ENCODE measurements around the gene C22orf31. TPM values are rescaled to one million over a fixed set of nuclear protein-coding genes. Genes with fewer than 3 reads are reported as not detected.
A peak's percentile ranks its signal among the peaks of the same experiment; 100 is the strongest.

The C22orf31 gene
- total RNA-seq, 2 donors from 2014 or later: not detected

- no peak for DNase-seq (ENCODE audit: low spot score)
- Mint-ChIP-seq H3K36me3 (no peaks in the 10 kb centered on the region), H3K9me3 (no peaks in the 10 kb centered on the region), H3K4me1 (ENCODE audit: low read depth in 2 of 2) (peaks cover 1 to 5% of the 10 kb centered on the region in 2 donors), H3K27me3 (peaks cover 24 to 39% of the 10 kb centered on the region in 2 donors), H3K27ac (no peak overlapping the region), H3K4me3 (no peak overlapping the region)
- no peak for ATAC-seq
These were observed 24.2 kb downstream of the C22orf31 start for GRCh38 chr22:29037340-29037932.

- Mint-ChIP-seq H3K27me3 (peaks cover 27 to 68% of the 10 kb centered on the region in 2 donors), H3K36me3 (no peaks in the 10 kb centered on the region), H3K4me3 (no peak overlapping the region), H3K27ac (peak overlapping the region in 1 of 2 donors; percentile 58), H3K9me3 (no peaks in the 10 kb centered on the region), H3K4me1 (ENCODE audit: low read depth in 2 of 2) (peaks cover 15 to 21% of the 10 kb centered on the region in 2 donors)
- DNase-seq (ENCODE audit: low spot score) (no peak), ATAC-seq (no peak)
These were observed 29.0 kb downstream of the C22orf31 start for GRCh38 chr22:29032584-29032983.

DNA sequence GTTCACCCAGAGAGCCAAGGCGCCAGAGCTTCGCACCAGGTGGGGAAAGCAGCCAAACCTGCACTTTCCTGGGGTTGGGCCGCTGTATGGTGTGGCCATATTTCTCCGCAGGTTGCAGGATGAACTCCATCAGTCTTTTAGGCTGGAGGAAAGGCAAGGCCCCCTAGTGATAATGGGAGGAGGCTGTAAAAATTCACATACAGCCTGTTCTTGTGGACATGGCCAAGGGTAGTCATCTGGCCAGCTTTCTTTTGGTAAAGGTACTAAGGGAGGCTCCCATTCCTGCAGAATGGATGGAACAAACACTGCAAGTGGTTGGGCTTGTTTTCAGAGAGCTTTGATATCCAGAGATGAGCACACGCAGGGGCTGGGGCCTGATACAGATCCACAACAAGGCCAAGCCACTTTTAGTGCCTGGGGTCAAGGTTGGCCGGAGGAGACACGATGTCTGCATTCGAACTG, 29.6 kb downstream of the C22orf31 start:
- peaks cover 30 to 68% of the 10 kb centered on the region in 2 donors for H3K27me3 Mint-ChIP-seq
- H3K4me3 Mint-ChIP-seq: peak overlapping the region; percentile 72
- no peaks in the 10 kb centered on the region for H3K36me3 Mint-ChIP-seq
- no peaks in the 10 kb centered on the region for H3K9me3 Mint-ChIP-seq
- peak overlapping the region; percentile 58 to 81 for H3K27ac Mint-ChIP-seq
- DNase-seq (ENCODE audit: low spot score): no peak
- H3K4me1 Mint-ChIP-seq (ENCODE audit: low read depth in 2 of 2): peaks cover 15 to 16% of the 10 kb centered on the region in 2 donors
- ATAC-seq: peak in 1 of 2 donors; percentile 1

DNA sequence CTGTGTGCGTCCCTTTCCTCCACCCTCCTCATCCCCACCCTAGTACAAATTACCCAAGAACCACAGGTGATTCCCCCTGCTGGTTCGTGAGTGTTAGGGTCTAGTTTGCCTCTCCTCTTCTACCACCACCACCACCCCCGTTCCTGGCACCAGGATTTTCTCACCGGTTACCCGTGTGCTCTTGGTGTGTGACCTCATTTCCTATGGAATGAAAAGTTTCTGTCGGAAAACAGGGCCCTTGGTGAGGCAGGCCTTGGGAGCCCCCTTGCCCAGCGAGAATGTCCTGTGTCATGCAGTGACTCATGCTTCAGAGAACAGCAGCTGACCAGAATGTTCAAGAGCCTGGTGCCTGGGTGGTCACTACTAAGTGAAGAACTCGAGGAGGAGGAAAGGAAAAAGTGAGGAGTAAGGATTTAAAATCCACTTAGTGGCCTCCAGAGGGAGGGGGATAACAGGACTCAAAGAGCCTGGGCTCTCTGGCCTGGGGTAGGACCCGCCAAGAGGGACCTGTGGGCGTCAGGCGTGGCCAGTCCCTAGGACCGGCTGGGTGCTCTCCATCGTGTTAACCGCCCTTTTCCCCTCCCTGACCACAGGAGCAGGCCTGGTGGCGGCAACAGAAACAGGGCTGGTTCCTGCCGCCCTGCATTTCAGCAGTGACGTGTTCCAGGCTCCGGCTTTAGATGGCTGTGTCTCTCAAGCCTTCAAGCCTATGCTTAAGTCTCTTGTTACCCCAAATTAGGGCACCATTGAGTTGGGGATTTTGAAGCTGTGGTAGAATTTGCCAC, 30.2 kb downstream of the C22orf31 start:
- H3K36me3 Mint-ChIP-seq: no peaks in the 10 kb centered on the region
- peak overlapping the region; percentile 58 to 81 for H3K27ac Mint-ChIP-seq
- H3K9me3 Mint-ChIP-seq: no peaks in the 10 kb centered on the region
- ATAC-seq (peak; percentile 88 to 94), DNase-seq (ENCODE audit: low spot score) (peak; percentile 90)
- H3K27me3 Mint-ChIP-seq: peaks cover 30 to 68% of the 10 kb centered on the region in 2 donors
- peaks cover 15 to 16% of the 10 kb centered on the region in 2 donors for H3K4me1 Mint-ChIP-seq (ENCODE audit: low read depth in 2 of 2)
- H3K4me3 Mint-ChIP-seq: peak overlapping the region; percentile 72

GRCh38 chr22:29030618-29031226, 30.9 kb downstream of the C22orf31 start:
- H3K27ac Mint-ChIP-seq: peak overlapping the region; percentile 58 to 81
- ATAC-seq: peak in 1 of 2 donors; percentile 1
- H3K9me3 Mint-ChIP-seq: no peaks in the 10 kb centered on the region
- DNase-seq (ENCODE audit: low spot score): no peak
- H3K27me3 Mint-ChIP-seq: peaks cover 30 to 69% of the 10 kb centered on the region in 2 donors
- H3K36me3 Mint-ChIP-seq: no peaks in the 10 kb centered on the region
- peak overlapping the region; percentile 72 for H3K4me3 Mint-ChIP-seq
- H3K4me1 Mint-ChIP-seq (ENCODE audit: low read depth in 2 of 2): peaks cover 15 to 16% of the 10 kb centered on the region in 2 donors

DNA sequence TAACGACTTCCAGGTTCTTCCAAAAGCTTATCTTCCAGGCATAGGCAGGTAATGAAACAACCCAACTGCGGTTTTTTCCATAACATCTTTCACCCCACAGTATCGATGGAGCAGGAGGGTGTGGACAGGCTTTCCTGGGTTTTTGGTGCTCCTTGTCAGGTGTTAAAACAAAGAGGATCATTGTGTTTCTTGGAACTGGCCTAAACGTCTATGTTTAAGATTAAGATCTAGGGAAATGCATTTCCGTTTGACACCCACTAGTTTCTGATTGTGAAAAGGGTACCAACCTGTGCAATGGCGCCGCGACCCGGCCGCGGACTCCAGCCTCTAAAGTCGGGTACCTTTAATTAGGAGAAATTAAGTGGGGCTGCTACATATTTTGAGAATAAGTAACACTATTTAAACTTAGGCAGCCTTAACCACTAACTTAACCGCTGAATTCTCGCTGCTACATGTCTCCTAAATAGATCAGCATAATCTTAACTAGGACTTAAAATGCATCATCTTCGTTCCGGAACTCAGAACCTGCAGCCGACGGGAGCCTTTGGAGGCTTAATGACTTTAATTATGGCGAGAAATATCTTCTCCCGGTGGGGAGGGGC, 31.5 kb downstream of the C22orf31 start:
- ATAC-seq: no peak
- Mint-ChIP-seq H3K27ac (no peak overlapping the region), H3K4me1 (ENCODE audit: low read depth in 2 of 2) (peaks cover 15 to 16% of the 10 kb centered on the region in 2 donors), H3K27me3 (peaks cover 31 to 71% of the 10 kb centered on the region in 2 donors), H3K36me3 (no peaks in the 10 kb centered on the region), H3K9me3 (no peaks in the 10 kb centered on the region), H3K4me3 (peak overlapping the region; percentile 72)
- no peak for DNase-seq (ENCODE audit: low spot score)

GRCh38 chr22:29029202-29030000, 32.2 kb downstream of the C22orf31 start:
- DNase-seq (ENCODE audit: low spot score): no peak
- peaks cover 28 to 67% of the 10 kb centered on the region in 2 donors for H3K27me3 Mint-ChIP-seq
- peaks cover 15 to 16% of the 10 kb centered on the region in 2 donors for H3K4me1 Mint-ChIP-seq (ENCODE audit: low read depth in 2 of 2)
- H3K9me3 Mint-ChIP-seq: no peaks in the 10 kb centered on the region
- H3K36me3 Mint-ChIP-seq: no peaks in the 10 kb centered on the region
- no peak overlapping the region for H3K27ac Mint-ChIP-seq
- peak overlapping the region; percentile 72 for H3K4me3 Mint-ChIP-seq
- ATAC-seq: no peak

GRCh38 chr22:29028468-29028867, 33.2 kb downstream of the C22orf31 start:
- Mint-ChIP-seq H3K27me3 (peaks cover 26 to 66% of the 10 kb centered on the region in 2 donors), H3K27ac (no peak overlapping the region), H3K4me1 (ENCODE audit: low read depth in 2 of 2) (peaks cover 15 to 16% of the 10 kb centered on the region in 2 donors), H3K4me3 (no peak overlapping the region), H3K36me3 (no peaks in the 10 kb centered on the region), H3K9me3 (no peaks in the 10 kb centered on the region)
- DNase-seq (ENCODE audit: low spot score): no peak
- ATAC-seq: no peak

DNA sequence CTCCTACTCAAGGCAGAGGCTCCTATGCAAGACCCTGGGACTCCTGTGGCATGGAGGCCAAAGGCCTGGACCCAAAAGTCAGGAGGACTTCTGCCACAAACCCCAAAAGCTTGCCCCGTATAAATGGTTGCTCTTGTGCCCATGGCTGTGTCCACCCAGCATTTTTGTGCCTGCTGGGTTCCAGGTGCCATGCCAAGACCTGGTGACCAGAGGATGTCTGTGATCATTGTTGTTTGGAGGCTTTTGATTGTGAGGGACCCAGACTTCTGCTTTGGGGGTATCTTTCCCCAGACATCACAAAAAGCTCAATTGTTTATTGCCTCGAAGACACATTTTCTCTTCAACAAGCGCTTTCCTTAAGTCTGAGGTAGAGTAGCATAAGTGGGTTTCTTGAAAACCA, 35.1 kb downstream of the C22orf31 start:
- DNase-seq (ENCODE audit: low spot score) (no peak), ATAC-seq (no peak)
- no peaks in the 10 kb centered on the region for H3K36me3 Mint-ChIP-seq
- peak overlapping the region in 1 of 2 donors; percentile 21 for H3K27ac Mint-ChIP-seq
- peaks cover 5 to 10% of the 10 kb centered on the region in 2 donors for H3K4me1 Mint-ChIP-seq (ENCODE audit: low read depth in 2 of 2)
- peaks cover 23 to 61% of the 10 kb centered on the region in 2 donors for H3K27me3 Mint-ChIP-seq
- H3K9me3 Mint-ChIP-seq: no peaks in the 10 kb centered on the region
- no peak overlapping the region for H3K4me3 Mint-ChIP-seq

- H3K36me3 Mint-ChIP-seq: peaks cover 3% of the 10 kb centered on the region
- no peaks in the 10 kb centered on the region for H3K4me1 Mint-ChIP-seq (ENCODE audit: low read depth in 2 of 2)
- no peaks in the 10 kb centered on the region for H3K9me3 Mint-ChIP-seq
- DNase-seq (ENCODE audit: low spot score): no peak
- ATAC-seq: no peak
- no peak overlapping the region for H3K27ac Mint-ChIP-seq
- peaks cover 19 to 39% of the 10 kb centered on the region in 2 donors for H3K27me3 Mint-ChIP-seq
- H3K4me3 Mint-ChIP-seq: no peak overlapping the region
These were observed 38.3 kb downstream of the C22orf31 start for GRCh38 chr22:29023172-29023796.

DNA sequence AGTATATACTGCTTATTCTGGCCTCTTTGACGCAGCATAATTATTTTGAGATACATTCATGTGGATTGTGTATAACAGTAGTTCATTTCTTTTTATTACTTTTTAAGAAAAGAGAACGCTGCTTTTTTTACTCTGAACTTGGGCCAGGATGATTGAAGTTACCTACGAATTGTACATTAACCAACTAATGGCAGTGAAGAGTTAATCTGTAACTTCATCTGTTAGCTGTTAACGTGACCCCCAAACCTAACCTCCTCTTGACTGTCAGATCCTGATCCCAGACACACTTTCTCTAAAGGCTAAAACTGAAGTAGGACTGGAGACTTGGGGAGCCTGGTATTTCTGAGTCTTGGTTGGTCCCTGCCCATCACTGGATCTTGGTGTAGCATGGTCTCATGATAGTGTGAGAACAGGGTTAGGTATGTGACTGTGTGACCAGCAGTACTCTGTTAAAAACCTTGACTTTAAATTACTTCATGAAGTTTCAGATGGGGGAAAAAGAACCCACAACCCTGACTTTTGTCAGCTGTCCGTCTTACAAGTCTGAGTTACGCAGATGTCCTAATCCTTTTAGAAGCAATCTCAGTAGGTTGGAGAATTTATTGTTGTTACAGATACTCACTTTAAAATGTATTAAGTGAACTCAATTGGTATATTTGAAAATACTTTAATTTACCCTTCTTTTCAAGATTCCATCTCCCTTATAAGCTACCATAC, 39.4 kb downstream of the C22orf31 start:
- Mint-ChIP-seq H3K4me3 (no peak overlapping the region), H3K27me3 (peaks cover 27 to 45% of the 10 kb centered on the region in 2 donors)

More for the DNA sequence above, 39.4 kb downstream of the C22orf31 start:
- ATAC-seq (no peak), DNase-seq (ENCODE audit: low spot score) (no peak)
- H3K36me3 Mint-ChIP-seq: peaks cover 11% of the 10 kb centered on the region
- no peaks in the 10 kb centered on the region for H3K4me1 Mint-ChIP-seq (ENCODE audit: low read depth in 2 of 2)
- H3K9me3 Mint-ChIP-seq: no peaks in the 10 kb centered on the region
- H3K27ac Mint-ChIP-seq: no peak overlapping the region
